K562 (cell line): ENCODE measurements around the gene IGF2R. TPM values are rescaled to one million over a fixed set of nuclear protein-coding genes. Genes with fewer than 3 reads are reported as not detected.

Source experiments
- ELF1 ChIP-seq: fragments of 200-800 bp; sonication (Bioruptor generic); IDR thresholded peaks from 2 replicates; pipeline ENCODE4 v1.6.1; 2016; ENCODE audit warnings: missing genetic modification characterization, missing compliant biosample characterization
- GABPA ChIP-seq: fragments of 200-800 bp; sonication (Bioruptor generic); conservative IDR thresholded peaks from 2 replicates; pipeline ENCODE4 v1.6.1; 2016; ENCODE audit warnings: low read depth, missing genetic modification characterization, missing compliant biosample characterization
- HDAC8 ChIP-seq: fragments of 450-650 bp; IDR thresholded peaks from 2 replicates; pipeline ENCODE4 v1.6.1; 2016; ENCODE audit warnings: mild to moderate bottlenecking, missing genetic modification characterization, moderate library complexity, missing compliant biosample characterization
- MTA3 ChIP-seq: fragments of 450-650 bp; formaldehyde crosslinking; IDR thresholded peaks from 2 replicates; pipeline ENCODE4 v1.6.1; 2017; ENCODE audit warnings: mild to moderate bottlenecking, borderline replicate concordance
- NR4A1 ChIP-seq, 2 experiments: fragments of 250-450 bp in 1 of 2; fragments of 450-650 bp in 1 of 2; sonication (Bioruptor Pico) in 1 of 2; IDR thresholded peaks; 2 replicates each; pipeline versions ENCODE4 v1.4.0 to v1.6.1; 2016 to 2020; ENCODE audit warnings: mild to moderate bottlenecking in 2 of 2, missing compliant biosample characterization in 1 of 2, missing genetic modification characterization in 1 of 2, moderate library complexity in 1 of 2
- POLR3G ChIP-seq: IDR thresholded peaks from 2 replicates; pipeline ENCODE4 v1.6.1; 2011; ENCODE audit not compliant: insufficient read length, insufficient replicate concordance; ENCODE audit errors: extremely low read depth
- RCOR1 ChIP-seq, 2 experiments: IDR thresholded peaks; 2 replicates each; pipeline ENCODE4 v1.6.1; 2012; ENCODE audit warnings: low read depth in 2 of 2, low read length in 2 of 2, borderline replicate concordance in 1 of 2, improper control_type of control experiment in 1 of 2
- RNF2 ChIP-seq: sonication (generic); IDR thresholded peaks from 2 replicates; pipeline ENCODE4 v1.6.1; 2016
- STAG1 ChIP-seq: sonication (generic); formaldehyde crosslinking; IDR thresholded peaks from 2 replicates; pipeline ENCODE4 v1.5.0; 2020; ENCODE audit warnings: missing genetic modification reagents, borderline replicate concordance
- TAL1 ChIP-seq: fragments of 450-650 bp; IDR thresholded peaks from 2 replicates; pipeline ENCODE4 v1.6.1; 2016; ENCODE audit warnings: mild to moderate bottlenecking
- ZNF354B ChIP-seq: fragments of 250-450 bp; sonication (Bioruptor Pico); IDR thresholded peaks from 2 replicates; pipeline ENCODE4 v1.4.0; 2020
- ZNF76 ChIP-seq: fragments of 250-450 bp; sonication (Bioruptor Pico); IDR thresholded peaks from 2 replicates; pipeline ENCODE4 v1.4.0; 2020; ENCODE audit warnings: mild to moderate bottlenecking, moderate library complexity, borderline replicate concordance
- polyA plus RNA-seq, 8 experiments: library from polyadenylated mRNA; depleted of rRNA in 4 of 8; stranded (reverse) in 5 of 8; unstranded in 3 of 8; fragments of >200 nt; fragmentation: Nextera tagmentation in 2 of 8; fragmentation: Illumina TruSeq in 1 of 8; extraction: Ambion mirVana in 2 of 8; extraction: Trizol in 1 of 8; gene quantifications; 2 replicates each; pipeline versions ENCODE4 v1.2.1 to v1.2.3, GENCODE V29; 2011 to 2014; ENCODE audit warnings: inconsistent platforms in 1 of 8, missing spikeins in 1 of 8
- total RNA-seq, 7 experiments: library from RNA; depleted of rRNA in 6 of 7; stranded (reverse); fragments of >200 nt in 6 of 7; fragmentation: Illumina TruSeq in 2 of 7; extraction: Trizol in 2 of 7; gene quantifications; 2 replicates each; pipeline versions ENCODE4 v1.2.1 to v1.2.3, GENCODE V29; 2011 to 2021; ENCODE audit warnings: low replicate concordance in 1 of 7
- TF ChIP-seq, protein P1 (sequence below): fragments of 450-650 bp; formaldehyde crosslinking; IDR thresholded peaks from 2 replicates; pipeline ENCODE4 v1.4.0; 2020; ENCODE audit warnings: mild to moderate bottlenecking, moderate library complexity
- TF ChIP-seq, protein P2 (sequence below): IDR thresholded peaks from 2 replicates; pipeline ENCODE4 v1.6.1; 2014; ENCODE audit warnings: antibody characterized with exemption

Gene IGF2R
- total and polyA plus RNA-seq, 9 of the 15 experiments (the other 6 are each of a cell fraction or from before 2014, with no cell fraction given): 3.5 to 92.3 (median 34.5) TPM

DNA sequence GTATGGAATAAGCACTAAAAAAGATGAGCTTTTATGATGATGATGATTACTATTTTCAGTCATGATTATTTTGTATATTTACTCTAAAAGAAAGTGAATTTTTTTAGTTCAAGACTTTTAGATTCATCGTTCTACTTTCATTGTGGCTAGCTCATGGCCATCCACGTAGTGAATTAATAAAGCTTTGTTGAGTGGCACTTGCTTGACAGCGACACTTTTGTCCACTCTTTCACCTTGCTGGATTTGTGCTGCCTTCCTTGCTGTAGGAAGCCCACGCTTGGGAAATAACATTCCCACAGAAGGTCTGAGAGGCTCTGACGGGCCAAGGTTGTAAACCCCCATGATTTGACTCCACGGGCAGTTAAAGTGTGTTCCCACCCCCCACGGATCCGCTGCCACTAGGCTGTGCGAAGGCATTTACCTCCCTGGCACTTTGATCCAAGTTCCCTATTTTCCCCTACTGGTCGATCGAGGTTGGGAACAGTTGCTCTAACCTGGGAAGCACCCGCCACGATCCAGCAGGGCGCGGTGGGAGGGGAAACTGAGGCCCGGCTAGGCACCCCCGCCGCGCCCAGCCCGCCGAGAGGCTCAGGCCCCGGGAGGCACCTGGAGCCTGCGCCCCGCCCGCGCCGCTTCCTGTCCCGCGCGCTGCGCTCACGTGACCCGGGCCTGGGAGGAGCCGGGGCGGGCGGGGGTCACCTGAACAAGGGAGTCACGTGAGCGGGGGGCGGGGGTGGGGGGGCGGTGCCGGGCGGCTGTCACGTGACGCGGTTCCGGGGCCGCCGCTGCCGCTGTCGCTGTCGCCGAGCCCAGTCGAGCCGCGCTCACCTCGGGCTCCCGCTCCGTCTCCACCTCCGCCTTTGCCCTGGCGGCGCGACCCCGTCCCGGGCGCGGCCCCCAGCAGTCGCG is at the start of gene IGF2R (continued):
- TF ChIP-seq, protein P1, sequence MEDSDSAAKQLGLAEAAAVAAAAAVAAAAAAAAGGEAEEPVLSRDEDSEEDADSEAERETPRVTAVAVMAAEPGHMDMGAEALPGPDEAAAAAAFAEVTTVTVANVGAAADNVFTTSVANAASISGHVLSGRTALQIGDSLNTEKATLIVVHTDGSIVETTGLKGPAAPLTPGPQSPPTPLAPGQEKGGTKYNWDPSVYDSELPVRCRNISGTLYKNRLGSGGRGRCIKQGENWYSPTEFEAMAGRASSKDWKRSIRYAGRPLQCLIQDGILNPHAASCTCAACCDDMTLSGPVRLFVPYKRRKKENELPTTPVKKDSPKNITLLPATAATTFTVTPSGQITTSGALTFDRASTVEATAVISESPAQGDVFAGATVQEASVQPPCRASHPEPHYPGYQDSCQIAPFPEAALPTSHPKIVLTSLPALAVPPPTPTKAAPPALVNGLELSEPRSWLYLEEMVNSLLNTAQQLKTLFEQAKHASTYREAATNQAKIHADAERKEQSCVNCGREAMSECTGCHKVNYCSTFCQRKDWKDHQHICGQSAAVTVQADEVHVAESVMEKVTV: no peak
- TF ChIP-seq ZNF354B (no peak), TAL1 (no peak; the same call in 1 of the 2 replicates), MTA3 (peak; percentile 72; the same call in 1 of the 2 replicates), RNF2 (0 out of 2 replicates have a peak, but pooled peaks have one; percentile 47), POLR3G (no peak), NR4A1 (CRISPR knock-in tag; IDR thresholded peaks at IDR 0.05) (peak; percentile 90; the same call in 1 of the 2 replicates), NR4A1 (tag; IDR thresholded peaks at IDR 0.05) (no peak), ZNF76 (peak; percentile 78; the same call in 1 of the 2 replicates), ELF1 (tag) (peak; percentile 87), RCOR1 (IDR thresholded peaks at IDR 0.05; ENCODE audit: borderline replicate concordance in 1 of 2, low read depth in 2 of 2, low read length in 2 of 2) (peak in 1 of 2 experiments; percentile 52; a peak in 1 of 4 replicates), GABPA (tag) (peak; percentile 86), HDAC8 (tag) (peak; percentile 71; the same call in 1 of the 2 replicates), STAG1 (no peak)
- TF ChIP-seq, protein P2, sequence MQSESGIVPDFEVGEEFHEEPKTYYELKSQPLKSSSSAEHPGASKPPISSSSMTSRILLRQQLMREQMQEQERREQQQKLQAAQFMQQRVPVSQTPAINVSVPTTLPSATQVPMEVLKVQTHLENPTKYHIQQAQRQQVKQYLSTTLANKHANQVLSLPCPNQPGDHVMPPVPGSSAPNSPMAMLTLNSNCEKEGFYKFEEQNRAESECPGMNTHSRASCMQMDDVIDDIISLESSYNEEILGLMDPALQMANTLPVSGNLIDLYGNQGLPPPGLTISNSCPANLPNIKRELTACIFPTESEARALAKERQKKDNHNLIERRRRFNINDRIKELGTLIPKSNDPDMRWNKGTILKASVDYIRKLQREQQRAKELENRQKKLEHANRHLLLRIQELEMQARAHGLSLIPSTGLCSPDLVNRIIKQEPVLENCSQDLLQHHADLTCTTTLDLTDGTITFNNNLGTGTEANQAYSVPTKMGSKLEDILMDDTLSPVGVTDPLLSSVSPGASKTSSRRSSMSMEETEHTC: peak; percentile 79
